Measurements from ENCODE around the gene MACROD2.

The MACROD2 gene

GRCh38 chr20:15214051-15214450 is 1218.7 kb downstream of the MACROD2 start:
- Mint-ChIP-seq H3K4me1 (ENCODE audit: low read depth) (no peaks in the 10 kb centered on the region), H3K27ac (no peak overlapping the region), H3K4me3 (no peak overlapping the region)

GRCh38 chr20:15220009-15220656 is 1224.8 kb downstream of the MACROD2 start:
- Mint-ChIP-seq H3K4me1 (ENCODE audit: low read depth) (no peaks in the 10 kb centered on the region), H3K27ac (no peak overlapping the region), H3K27me3 (no peaks in the 10 kb centered on the region), H3K9me3 (ENCODE audit: low read depth) (peaks cover 13% of the 10 kb centered on the region), H3K36me3 (no peaks in the 10 kb centered on the region), H3K4me3 (no peak overlapping the region)

More at GRCh38 chr20:15214051-15214450, 1218.7 kb downstream of the MACROD2 start:
- Mint-ChIP-seq H3K27me3 (no peaks in the 10 kb centered on the region), H3K36me3 (no peaks in the 10 kb centered on the region), H3K9me3 (ENCODE audit: low read depth) (peaks cover 1% of the 10 kb centered on the region)

- Mint-ChIP-seq H3K4me1 (ENCODE audit: low read depth) (no peaks in the 10 kb centered on the region), H3K9me3 (ENCODE audit: low read depth) (peaks cover 13% of the 10 kb centered on the region), H3K36me3 (no peaks in the 10 kb centered on the region), H3K27me3 (no peaks in the 10 kb centered on the region), H3K27ac (no peak overlapping the region), H3K4me3 (no peak overlapping the region)
Observed at GRCh38 chr20:15220778-15221565, 1225.7 kb downstream of the MACROD2 start.

GRCh38 chr20:15222502-15223330 is 1227.4 kb downstream of the MACROD2 start:
- H3K27me3 Mint-ChIP-seq, result no peaks in the 10 kb centered on the region
- no peaks in the 10 kb centered on the region for H3K4me1 Mint-ChIP-seq (ENCODE audit: low read depth)
- no peaks in the 10 kb centered on the region for H3K36me3 Mint-ChIP-seq
- no peak overlapping the region for H3K27ac Mint-ChIP-seq
- peaks cover 13% of the 10 kb centered on the region for H3K9me3 Mint-ChIP-seq (ENCODE audit: low read depth)
- no peak overlapping the region for H3K4me3 Mint-ChIP-seq

- Mint-ChIP-seq H3K27me3 (no peaks in the 10 kb centered on the region), H3K4me1 (ENCODE audit: low read depth) (no peaks in the 10 kb centered on the region), H3K27ac (no peak overlapping the region)
Observed at GRCh38 chr20:15224199-15224598, 1228.9 kb downstream of the MACROD2 start.

GRCh38 chr20:15227102-15227501 is 1231.8 kb downstream of the MACROD2 start:
- Mint-ChIP-seq H3K9me3 (ENCODE audit: low read depth) (peaks cover 9% of the 10 kb centered on the region), H3K27ac (no peak overlapping the region), H3K27me3 (no peaks in the 10 kb centered on the region), H3K4me3 (no peak overlapping the region), H3K36me3 (no peaks in the 10 kb centered on the region), H3K4me1 (ENCODE audit: low read depth) (no peaks in the 10 kb centered on the region)

More at GRCh38 chr20:15224199-15224598, 1228.9 kb downstream of the MACROD2 start:
- no peaks in the 10 kb centered on the region for H3K36me3 Mint-ChIP-seq
- no peak overlapping the region for H3K4me3 Mint-ChIP-seq
- H3K9me3 Mint-ChIP-seq (ENCODE audit: low read depth), result peaks cover 11% of the 10 kb centered on the region

- Mint-ChIP-seq H3K4me3 (no peak overlapping the region), H3K27me3 (no peaks in the 10 kb centered on the region), H3K36me3 (no peaks in the 10 kb centered on the region), H3K27ac (no peak overlapping the region), H3K4me1 (ENCODE audit: low read depth) (no peaks in the 10 kb centered on the region), H3K9me3 (ENCODE audit: low read depth) (peaks cover 8% of the 10 kb centered on the region)
Observed at GRCh38 chr20:15232243-15232642, 1236.9 kb downstream of the MACROD2 start.

GRCh38 chr20:15235471-15236198 is 1240.3 kb downstream of the MACROD2 start:
- no peak overlapping the region for H3K4me3 Mint-ChIP-seq
- no peak overlapping the region for H3K27ac Mint-ChIP-seq
- no peaks in the 10 kb centered on the region for H3K4me1 Mint-ChIP-seq (ENCODE audit: low read depth)
- H3K9me3 Mint-ChIP-seq (ENCODE audit: low read depth), result peaks cover 16% of the 10 kb centered on the region
- H3K36me3 Mint-ChIP-seq, result no peaks in the 10 kb centered on the region
- no peaks in the 10 kb centered on the region for H3K27me3 Mint-ChIP-seq

- Mint-ChIP-seq H3K4me1 (ENCODE audit: low read depth) (no peaks in the 10 kb centered on the region), H3K27me3 (no peaks in the 10 kb centered on the region), H3K4me3 (no peak overlapping the region), H3K9me3 (ENCODE audit: low read depth) (peaks cover 16% of the 10 kb centered on the region), H3K36me3 (no peaks in the 10 kb centered on the region), H3K27ac (no peak overlapping the region)
Observed at GRCh38 chr20:15236812-15237211, 1241.5 kb downstream of the MACROD2 start.

GRCh38 chr20:15239542-15240206 is 1244.4 kb downstream of the MACROD2 start:
- Mint-ChIP-seq H3K4me1 (ENCODE audit: low read depth) (no peaks in the 10 kb centered on the region), H3K27me3 (no peaks in the 10 kb centered on the region), H3K9me3 (ENCODE audit: low read depth) (peaks cover 10% of the 10 kb centered on the region), H3K27ac (no peak overlapping the region), H3K4me3 (no peak overlapping the region), H3K36me3 (no peaks in the 10 kb centered on the region)

GRCh38 chr20:15240801-15241200 is 1245.5 kb downstream of the MACROD2 start:
- Mint-ChIP-seq H3K4me3 (no peak overlapping the region), H3K36me3 (no peaks in the 10 kb centered on the region), H3K4me1 (ENCODE audit: low read depth) (no peaks in the 10 kb centered on the region), H3K27me3 (no peaks in the 10 kb centered on the region), H3K27ac (no peak overlapping the region), H3K9me3 (ENCODE audit: low read depth) (peaks cover 8% of the 10 kb centered on the region)

GRCh38 chr20:15241681-15242080 is 1246.4 kb downstream of the MACROD2 start:
- Mint-ChIP-seq H3K4me1 (ENCODE audit: low read depth) (no peaks in the 10 kb centered on the region), H3K27ac (no peak overlapping the region), H3K36me3 (no peaks in the 10 kb centered on the region), H3K4me3 (no peak overlapping the region), H3K27me3 (no peaks in the 10 kb centered on the region), H3K9me3 (ENCODE audit: low read depth) (peaks cover 8% of the 10 kb centered on the region)

- no peaks in the 10 kb centered on the region for H3K27me3 Mint-ChIP-seq
- H3K4me3 Mint-ChIP-seq, result no peak overlapping the region
- H3K9me3 Mint-ChIP-seq (ENCODE audit: low read depth), result peaks cover 8% of the 10 kb centered on the region
- no peak overlapping the region for H3K27ac Mint-ChIP-seq
- H3K36me3 Mint-ChIP-seq, result no peaks in the 10 kb centered on the region
- H3K4me1 Mint-ChIP-seq (ENCODE audit: low read depth), result no peaks in the 10 kb centered on the region
Observed at GRCh38 chr20:15242773-15243172, 1247.5 kb downstream of the MACROD2 start.

GRCh38 chr20:15245896-15246295 is 1250.6 kb downstream of the MACROD2 start:
- H3K4me3 Mint-ChIP-seq, result no peak overlapping the region
- H3K9me3 Mint-ChIP-seq (ENCODE audit: low read depth), result no peaks in the 10 kb centered on the region
- no peak overlapping the region for H3K27ac Mint-ChIP-seq
- H3K27me3 Mint-ChIP-seq, result no peaks in the 10 kb centered on the region
- no peaks in the 10 kb centered on the region for H3K4me1 Mint-ChIP-seq (ENCODE audit: low read depth)
- H3K36me3 Mint-ChIP-seq, result no peaks in the 10 kb centered on the region
